ENCODE measurements around the gene SETD7.

Gene SETD7

DNA sequence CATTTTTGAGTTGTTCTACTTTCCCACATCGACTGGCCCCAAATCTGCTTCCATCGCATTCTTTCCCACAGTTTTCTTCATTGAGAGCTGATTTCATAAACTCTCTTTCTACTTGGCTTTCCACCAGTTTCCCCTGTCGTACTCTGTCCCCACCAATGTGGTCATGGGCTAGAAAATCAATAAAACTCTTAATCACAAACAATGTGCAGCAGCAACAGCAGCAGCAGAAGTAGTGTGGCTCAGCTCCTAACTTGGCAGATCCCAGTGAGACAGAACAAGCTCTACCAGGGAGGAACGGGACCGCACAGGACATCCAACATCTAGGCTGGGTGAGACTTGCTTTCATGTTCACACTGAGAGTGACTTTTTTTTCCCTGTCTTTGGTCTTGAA is 3.1 kb upstream of the SETD7 start:
- no peak overlapping the region for H3K27ac ChIP-seq
- TF ChIP-seq, protein P1, sequence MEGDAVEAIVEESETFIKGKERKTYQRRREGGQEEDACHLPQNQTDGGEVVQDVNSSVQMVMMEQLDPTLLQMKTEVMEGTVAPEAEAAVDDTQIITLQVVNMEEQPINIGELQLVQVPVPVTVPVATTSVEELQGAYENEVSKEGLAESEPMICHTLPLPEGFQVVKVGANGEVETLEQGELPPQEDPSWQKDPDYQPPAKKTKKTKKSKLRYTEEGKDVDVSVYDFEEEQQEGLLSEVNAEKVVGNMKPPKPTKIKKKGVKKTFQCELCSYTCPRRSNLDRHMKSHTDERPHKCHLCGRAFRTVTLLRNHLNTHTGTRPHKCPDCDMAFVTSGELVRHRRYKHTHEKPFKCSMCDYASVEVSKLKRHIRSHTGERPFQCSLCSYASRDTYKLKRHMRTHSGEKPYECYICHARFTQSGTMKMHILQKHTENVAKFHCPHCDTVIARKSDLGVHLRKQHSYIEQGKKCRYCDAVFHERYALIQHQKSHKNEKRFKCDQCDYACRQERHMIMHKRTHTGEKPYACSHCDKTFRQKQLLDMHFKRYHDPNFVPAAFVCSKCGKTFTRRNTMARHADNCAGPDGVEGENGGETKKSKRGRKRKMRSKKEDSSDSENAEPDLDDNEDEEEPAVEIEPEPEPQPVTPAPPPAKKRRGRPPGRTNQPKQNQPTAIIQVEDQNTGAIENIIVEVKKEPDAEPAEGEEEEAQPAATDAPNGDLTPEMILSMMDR (conservative IDR thresholded peaks at IDR 0.05): no peak
- TF ChIP-seq ZFX (IDR thresholded peaks at IDR 0.05): no peak

DNA sequence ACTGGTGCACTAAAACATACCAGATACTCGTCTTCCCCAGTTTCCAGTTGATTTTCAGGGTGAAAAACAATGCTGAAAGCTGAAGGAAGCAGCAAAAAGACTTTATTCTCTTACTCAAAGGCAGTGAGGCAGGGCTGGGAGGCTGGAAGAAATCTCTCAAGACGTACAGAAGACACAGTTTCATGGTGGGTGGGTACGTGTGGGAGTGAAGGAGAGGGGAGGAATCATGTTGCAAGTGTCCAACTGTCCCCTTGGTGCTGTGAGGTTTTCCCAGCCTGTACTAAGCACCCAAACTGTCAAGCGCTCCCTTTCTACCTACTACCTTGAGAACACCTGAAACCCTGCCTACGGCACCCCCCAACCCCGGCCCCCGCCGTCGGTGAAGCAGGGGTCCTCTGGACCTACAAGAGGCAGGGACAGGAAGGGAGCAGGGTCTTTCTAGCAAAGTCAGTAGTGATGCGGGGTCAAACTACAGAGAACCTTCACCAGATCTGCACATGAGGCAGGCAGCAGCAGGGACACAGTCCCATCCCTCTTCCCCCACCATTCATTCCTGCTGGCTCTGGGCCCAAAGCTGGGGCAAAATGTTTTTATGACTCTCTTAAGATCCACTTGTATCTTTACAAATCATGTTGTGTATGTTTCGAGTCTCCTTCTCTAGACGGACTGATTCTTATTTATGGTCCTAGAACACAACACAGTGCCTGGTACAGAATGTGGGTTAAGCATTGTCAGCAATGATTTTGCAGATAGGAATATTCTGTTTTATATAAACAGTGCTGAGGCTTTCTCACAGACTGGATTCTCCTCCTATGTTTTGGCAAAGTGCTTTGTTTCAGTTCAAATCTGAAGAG is 2.4 kb upstream of the SETD7 start:
- H3K27ac ChIP-seq: no peak overlapping the region
- TF ChIP-seq, protein P1 (conservative IDR thresholded peaks at IDR 0.05): no peak
- no peak for TF ChIP-seq ZFX (IDR thresholded peaks at IDR 0.05)

DNA sequence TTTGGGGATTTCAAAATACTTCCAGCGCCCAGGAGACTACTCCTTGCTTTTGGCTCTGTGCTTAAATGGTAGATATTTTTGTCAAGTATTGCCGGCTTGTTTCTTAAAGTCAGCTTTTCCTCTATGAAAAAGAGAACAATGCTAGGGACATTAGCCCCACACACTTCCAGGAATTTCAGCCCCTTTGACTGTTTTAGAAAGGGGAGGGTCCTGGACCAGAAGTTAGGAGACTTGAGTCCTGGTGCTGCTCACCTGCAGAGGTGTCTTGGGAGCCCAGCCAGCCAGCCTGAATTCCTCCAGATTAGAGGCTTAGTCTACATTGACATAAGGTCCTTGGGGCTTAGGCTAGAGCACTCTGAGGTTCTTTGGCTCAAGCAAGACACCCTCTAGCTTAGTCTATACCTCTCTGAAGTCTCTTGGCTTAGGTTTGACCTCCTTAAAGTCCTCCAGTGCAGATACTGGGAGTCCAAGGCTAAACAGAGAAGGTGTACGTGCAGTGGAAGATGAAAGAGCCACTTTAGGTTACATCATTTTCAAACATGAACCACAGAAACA is 1.6 kb upstream of the SETD7 start:
- TF ChIP-seq, protein P1 (conservative IDR thresholded peaks at IDR 0.05): no peak
- no peak for TF ChIP-seq ZFX (IDR thresholded peaks at IDR 0.05)
- peak overlapping the region; percentile 99 for H3K27ac ChIP-seq

DNA sequence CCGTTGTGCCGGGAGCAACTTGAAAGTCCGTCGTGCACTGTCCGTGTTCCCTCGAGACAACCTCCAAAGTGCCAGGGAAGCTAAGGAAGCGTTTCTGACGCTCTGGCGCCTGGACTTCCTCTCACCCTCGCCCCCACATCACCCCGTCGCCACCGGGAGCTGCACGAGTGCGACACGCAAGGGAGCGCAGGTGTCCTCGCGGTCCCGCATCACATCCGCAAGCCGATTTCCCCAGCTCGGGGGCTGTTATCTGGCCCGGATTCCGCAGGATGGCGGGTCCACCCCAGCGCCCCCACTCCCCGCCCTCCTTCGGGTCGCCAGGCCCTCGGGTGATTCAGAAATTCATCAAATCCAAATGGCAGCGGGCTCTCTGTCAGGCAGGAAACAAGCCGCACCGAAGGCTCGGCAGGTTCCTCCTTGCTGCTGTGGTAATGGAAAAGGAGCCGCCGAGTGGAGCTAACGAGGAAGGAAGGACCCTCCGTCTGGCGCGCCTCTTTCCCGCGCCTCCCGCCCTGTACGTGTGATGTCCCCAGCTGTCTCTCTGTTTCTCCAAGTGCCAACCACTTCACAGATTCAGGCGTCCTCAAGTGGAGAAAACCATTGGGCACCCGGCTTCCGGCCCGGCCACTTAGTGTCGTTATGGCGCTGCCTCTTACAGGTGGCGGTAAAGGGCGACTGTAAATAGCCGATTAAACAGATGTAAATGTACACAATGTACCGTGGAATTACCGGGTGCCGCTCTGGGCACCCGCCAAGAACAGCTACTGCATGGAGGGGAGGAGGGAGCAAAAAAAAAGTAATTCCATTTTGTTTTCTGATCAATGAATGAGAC is 921 bp upstream of the SETD7 start:
- H3K27ac ChIP-seq: peak overlapping the region; percentile 99
- no peak for TF ChIP-seq ZFX (IDR thresholded peaks at IDR 0.05)
- TF ChIP-seq, protein P1 (conservative IDR thresholded peaks at IDR 0.05): peak; percentile 26

- TF ChIP-seq, protein P1 (conservative IDR thresholded peaks at IDR 0.05): no peak
- peak; percentile 88 for TF ChIP-seq ZFX (IDR thresholded peaks at IDR 0.05)
- peak overlapping the region; percentile 99 for H3K27ac ChIP-seq
Observed at GRCh38 chr4:139555705-139556070, 331 bp downstream of the SETD7 start.

DNA sequence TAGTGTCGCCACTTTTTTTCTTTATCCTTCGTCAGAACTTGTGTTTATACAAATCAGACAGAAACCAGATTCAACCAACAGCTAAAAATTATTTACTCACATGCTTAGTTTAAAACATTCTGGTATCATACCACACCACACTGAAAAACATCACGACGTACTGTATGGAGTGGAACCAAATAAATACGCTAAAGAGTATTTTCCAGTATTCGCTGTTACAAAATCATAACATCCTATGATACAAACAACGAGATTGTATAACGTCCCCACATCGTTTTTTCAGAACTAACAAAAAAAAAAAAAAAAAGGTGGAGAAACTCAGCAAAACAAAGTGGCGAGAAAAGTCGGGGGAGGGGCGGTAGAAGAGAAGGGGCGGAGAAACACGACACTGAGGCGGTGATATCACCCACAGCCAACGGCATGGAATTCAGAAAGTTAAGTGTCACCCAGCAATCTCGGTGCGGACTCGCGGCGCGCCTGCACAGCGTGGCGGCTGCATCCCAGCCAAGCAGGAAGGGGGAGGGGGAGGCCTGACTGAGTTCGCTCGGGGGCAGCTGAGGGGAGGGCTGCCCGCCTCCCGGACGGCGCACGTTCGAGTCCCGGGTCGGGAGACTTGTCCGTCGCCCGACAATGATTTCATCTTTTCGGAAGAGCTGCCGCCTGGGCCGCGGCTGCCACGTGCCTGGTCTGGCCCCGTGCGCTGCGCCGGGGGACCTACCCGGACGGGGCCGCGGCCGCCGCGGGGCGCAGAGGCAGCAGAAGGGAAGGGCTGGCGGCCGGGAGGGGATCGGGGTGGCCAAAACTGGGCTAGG is 920 bp downstream of the SETD7 start:
- TF ChIP-seq, protein P1 (conservative IDR thresholded peaks at IDR 0.05): no peak
- TF ChIP-seq ZFX (IDR thresholded peaks at IDR 0.05): no peak
- peak overlapping the region; percentile 99 for H3K27ac ChIP-seq

Measured in C4-2B (cell line).